Neural progenitor cell (in vitro differentiated cells): ENCODE results near the gene COL26A1. TPM values are rescaled to one million over a fixed set of nuclear protein-coding genes. Genes with fewer than 3 reads are reported as not detected.

Experiments used
- DNase-seq: peaks from one replicate; pipeline ENCODE4 v3.0.0-alpha.2; 2016; ENCODE audit warnings: low spot score
- H2AFZ ChIP-seq: fragments of 200-600 bp; sonication (generic); replicated peaks from 2 replicates; pipeline ENCODE4 v1.6.1; 2016; ENCODE audit warnings: antibody characterized with exemption
- H3F3A ChIP-seq: fragments of 200-600 bp; sonication (generic); 2 replicates; pipeline ENCODE4 v1.6.1; 2016; ENCODE audit warnings: antibody characterized with exemption, low read depth
- H3K27ac ChIP-seq: fragments of 200-600 bp; sonication (generic); 2 replicates; pipeline ENCODE4 v1.5.1; 2016; ENCODE audit warnings: mild to moderate bottlenecking
- H3K27me3 ChIP-seq: fragments of 200-600 bp; sonication (generic); 2 replicates; pipeline ENCODE4 v1.6.1; 2016; ENCODE audit warnings: mild to moderate bottlenecking, moderate library complexity
- H3K36me3 ChIP-seq: fragments of 200-600 bp; sonication (generic); 2 replicates; pipeline ENCODE4 v1.5.1; 2016
- H3K4me1 ChIP-seq: fragments of 200-600 bp; sonication (generic); 2 replicates; pipeline ENCODE4 v1.6.1; 2016; ENCODE audit warnings: mixed run types
- H3K4me2 ChIP-seq: fragments of 200-600 bp; sonication (generic); 2 replicates; pipeline ENCODE4 v1.6.1; 2016
- H3K4me3 ChIP-seq: fragments of 200-600 bp; sonication (generic); 2 replicates; pipeline ENCODE4 v1.5.1; 2016
- H3K79me2 ChIP-seq: fragments of 200-600 bp; sonication (generic); 2 replicates; pipeline ENCODE4 v1.6.1; 2016; ENCODE audit warnings: low read depth
- H3K9ac ChIP-seq: fragments of 200-600 bp; sonication (generic); 2 replicates; pipeline ENCODE4 v1.6.1; 2016
- H3K9me3 ChIP-seq: fragments of 200-600 bp; sonication (generic); 2 replicates; pipeline ENCODE4 v1.5.1; 2016; ENCODE audit warnings: low read depth
- H4K20me1 ChIP-seq: fragments of 200-600 bp; sonication (generic); 2 replicates; pipeline ENCODE4 v1.6.1; 2016; ENCODE audit warnings: low read depth
- H3K27ac Mint-ChIP-seq: 3 replicates; pipeline ENCODE4 v1.8.0; 2021; ENCODE audit warnings: mixed read lengths
- H3K27me3 Mint-ChIP-seq: 2 replicates; pipeline ENCODE4 v1.8.0; 2022; ENCODE audit warnings: low read depth, mild to moderate bottlenecking, inconsistent platforms, moderate library complexity, mixed read lengths; ENCODE audit not compliant: insufficient read depth
- H3K36me3 Mint-ChIP-seq: 3 replicates; pipeline ENCODE4 v1.8.0; 2021; ENCODE audit warnings: mixed read lengths
- H3K4me1 Mint-ChIP-seq: 3 replicates; pipeline ENCODE4 v1.8.0; 2021; ENCODE audit warnings: mixed read lengths
- H3K4me3 Mint-ChIP-seq: 3 replicates; pipeline ENCODE4 v1.8.0; 2021; ENCODE audit warnings: mild to moderate bottlenecking, moderate library complexity, mixed read lengths
- H3K9me3 Mint-ChIP-seq: 3 replicates; pipeline ENCODE4 v1.8.0; 2020; ENCODE audit warnings: mixed read lengths
- CTCF ChIP-seq: fragments of 200-600 bp; sonication (generic); IDR thresholded peaks from 2 replicates; pipeline ENCODE4 v1.5.1; 2017; ENCODE audit warnings: antibody characterized with exemption, mild to moderate bottlenecking
- EZH2 ChIP-seq: fragments of 200-600 bp; sonication (generic); IDR thresholded peaks from 2 replicates; pipeline ENCODE4 v1.6.1; 2017; ENCODE audit warnings: antibody characterized with exemption, mild to moderate bottlenecking, moderate library complexity
- EZH2phosphoT487 ChIP-seq: fragments of 200-600 bp; sonication (generic); IDR thresholded peaks from 2 replicates; pipeline ENCODE4 v1.6.1; 2017; ENCODE audit warnings: antibody characterized with exemption
- total RNA-seq: library from RNA; depleted of rRNA; stranded (reverse); fragments of >200 nt; gene quantifications from 2 replicates; pipeline ENCODE4 v1.2.3, GENCODE V29; 2015; ENCODE audit warnings: low replicate concordance

The COL26A1 gene
- total RNA-seq, 1 donor from 2014 or later: 26.7 TPM

- Histone ChIP-seq H4K20me1 (no peaks in the 10 kb centered on the region), H3K9ac (no peak overlapping the region), H2AFZ (no peak overlapping the region), H3K27ac (no peak overlapping the region), H3K4me2 (no peak overlapping the region), H3K27me3 (no peaks in the 10 kb centered on the region), H3F3A (peaks cover 17% of the 10 kb centered on the region), H3K9me3 (peaks cover 5% of the 10 kb centered on the region), H3K79me2 (no peaks in the 10 kb centered on the region), H3K4me3 (no peak overlapping the region), H3K4me1 (no peaks in the 10 kb centered on the region), H3K36me3 (no peaks in the 10 kb centered on the region)
- DNase-seq: no peak
- no peak overlapping the region for H3K4me3 Mint-ChIP-seq
- peaks cover 13% of the 10 kb centered on the region for H3K4me1 Mint-ChIP-seq
- no peak overlapping the region for H3K27ac Mint-ChIP-seq
- no peak for TF ChIP-seq EZH2
- TF ChIP-seq EZH2phosphoT487: no peak
- TF ChIP-seq CTCF: no peak
- peaks cover 14% of the 10 kb centered on the region for H3K27me3 Mint-ChIP-seq
- H3K36me3 Mint-ChIP-seq: no peaks in the 10 kb centered on the region
- peaks cover 5% of the 10 kb centered on the region for H3K9me3 Mint-ChIP-seq
These were observed 203.0 kb downstream of the COL26A1 start for GRCh38 chr7:101565601-101566209.

DNA sequence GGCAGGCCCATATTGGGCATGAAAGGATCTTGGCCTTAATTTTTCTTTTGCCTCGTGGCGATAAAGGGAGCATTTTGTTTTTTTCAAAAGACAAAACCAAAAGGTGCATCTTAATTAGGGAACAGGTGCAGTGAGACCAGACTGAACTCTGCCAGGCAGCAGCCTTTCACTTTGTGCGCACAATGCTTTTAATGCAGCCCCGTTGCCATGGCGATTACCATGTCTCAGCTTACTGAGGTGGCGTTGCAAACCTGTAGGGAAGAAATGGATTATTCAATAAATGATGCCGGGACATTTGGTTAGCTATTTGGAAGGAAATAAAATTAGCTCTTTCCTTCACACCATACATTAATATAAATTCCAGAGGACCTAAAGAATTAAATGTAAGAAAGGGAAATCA is 204.6 kb downstream of the COL26A1 start:
- Histone ChIP-seq H2AFZ (no peak overlapping the region), H3K27ac (no peak overlapping the region), H3K9me3 (peaks cover 5% of the 10 kb centered on the region), H3K79me2 (no peaks in the 10 kb centered on the region), H3F3A (peaks cover 13% of the 10 kb centered on the region), H3K9ac (no peak overlapping the region), H3K27me3 (no peaks in the 10 kb centered on the region), H3K4me1 (no peaks in the 10 kb centered on the region), H3K4me2 (no peak overlapping the region), H3K36me3 (no peaks in the 10 kb centered on the region), H3K4me3 (no peak overlapping the region), H4K20me1 (no peaks in the 10 kb centered on the region)
- Mint-ChIP-seq H3K4me1 (peaks cover 13% of the 10 kb centered on the region), H3K36me3 (no peaks in the 10 kb centered on the region), H3K27ac (no peak overlapping the region), H3K9me3 (peaks cover 8% of the 10 kb centered on the region), H3K27me3 (peaks cover 11% of the 10 kb centered on the region), H3K4me3 (no peak overlapping the region)
- DNase-seq: peak; percentile 80
- TF ChIP-seq EZH2phosphoT487: no peak
- no peak for TF ChIP-seq CTCF
- TF ChIP-seq EZH2: no peak

DNA sequence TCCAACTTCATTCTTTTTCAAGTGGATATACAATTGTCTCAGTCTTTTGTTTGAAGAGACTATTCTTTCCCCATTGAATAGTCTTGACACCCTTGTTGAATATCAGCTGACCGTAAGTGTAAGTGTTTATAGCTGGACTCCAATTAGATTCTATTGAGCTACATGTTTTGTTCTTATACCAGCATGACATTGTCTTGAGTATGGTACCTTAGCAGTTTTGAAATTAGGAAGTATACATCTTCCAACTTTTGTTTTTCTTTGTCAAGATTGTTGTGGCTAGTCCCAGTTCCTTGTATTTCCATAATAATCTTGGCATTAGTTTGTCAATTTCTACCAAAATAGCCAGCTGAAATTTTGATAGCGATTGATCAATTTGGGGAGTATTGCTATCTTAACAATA is 209.5 kb downstream of the COL26A1 start:
- Mint-ChIP-seq H3K4me1 (peaks cover 10% of the 10 kb centered on the region), H3K4me3 (no peak overlapping the region), H3K36me3 (no peaks in the 10 kb centered on the region), H3K27ac (no peak overlapping the region), H3K9me3 (peaks cover 21% of the 10 kb centered on the region), H3K27me3 (peaks cover 3% of the 10 kb centered on the region)
- no peak for DNase-seq
- Histone ChIP-seq H3K4me2 (no peak overlapping the region), H2AFZ (no peak overlapping the region), H3K36me3 (no peaks in the 10 kb centered on the region), H3F3A (no peaks in the 10 kb centered on the region), H3K4me3 (no peak overlapping the region), H3K27me3 (no peaks in the 10 kb centered on the region), H3K4me1 (no peaks in the 10 kb centered on the region), H3K9ac (no peak overlapping the region), H3K9me3 (peaks cover 9% of the 10 kb centered on the region), H3K27ac (no peak overlapping the region), H4K20me1 (no peaks in the 10 kb centered on the region), H3K79me2 (no peaks in the 10 kb centered on the region)
- TF ChIP-seq CTCF (no peak), EZH2 (no peak), EZH2phosphoT487 (no peak)
